Neutrophil (primary cell): Measurements from ENCODE around the gene ADAMTS8.
A peak's percentile ranks its signal among the peaks of the same experiment; 100 is the strongest.

Experiments
- H3K27ac ChIP-seq: fragments of 200-600 bp; sonication (generic); 2 replicates; pipeline ENCODE4 v1.5.1; 2016; ENCODE audit warnings: mild to moderate bottlenecking, moderate library complexity
- H3K27me3 ChIP-seq: fragments of 200-600 bp; sonication (generic); 2 replicates; pipeline ENCODE4 v1.6.0; 2016; ENCODE audit warnings: mild to moderate bottlenecking
- H3K36me3 ChIP-seq: fragments of 200-600 bp; sonication (generic); 2 replicates; pipeline ENCODE4 v1.5.1; 2017
- H3K4me1 ChIP-seq, 2 experiments: fragments of 200-600 bp in 1 of 2; sonication (generic) in 1 of 2; 1 replicate in 1 of 2; 2 replicates in 1 of 2; pipeline versions ENCODE4 v1.5.1 to v1.6.1; 2013 to 2016; ENCODE audit warnings: low read depth in 1 of 2, low read length in 1 of 2, mild to moderate bottlenecking in 1 of 2, moderate library complexity in 1 of 2; ENCODE audit not compliant: control insufficient read depth in 1 of 2, insufficient read depth in 1 of 2
- H3K4me3 ChIP-seq, 2 experiments: fragments of 200-600 bp in 1 of 2; sonication (generic) in 1 of 2; 1 replicate in 1 of 2; 2 replicates in 1 of 2; pipeline ENCODE4 v1.5.1; 2013 to 2016; ENCODE audit warnings: low read depth in 1 of 2, low read length in 1 of 2, mild to moderate bottlenecking in 1 of 2, moderate library complexity in 1 of 2
- H3K9me3 ChIP-seq: fragments of 200-600 bp; sonication (generic); 2 replicates; pipeline ENCODE4 v1.5.1; 2016
- CTCF ChIP-seq: fragments of 200-600 bp; sonication (generic); IDR thresholded peaks from 2 replicates; pipeline ENCODE4 v1.5.1; 2016; ENCODE audit warnings: antibody characterized with exemption

ADAMTS8 gene

GRCh38 chr11:130437848-130438247 lies 9.4 kb upstream of the ADAMTS8 start:
- TF ChIP-seq CTCF: no peak
- Histone ChIP-seq H3K27me3 (peaks cover 41% of the 10 kb centered on the region), H3K4me1 (peaks cover 9 to 12% of the 10 kb centered on the region in 2 experiments), H3K4me3 (no peak overlapping the region), H3K27ac (no peak overlapping the region), H3K36me3 (no peaks in the 10 kb centered on the region), H3K9me3 (no peaks in the 10 kb centered on the region)

DNA sequence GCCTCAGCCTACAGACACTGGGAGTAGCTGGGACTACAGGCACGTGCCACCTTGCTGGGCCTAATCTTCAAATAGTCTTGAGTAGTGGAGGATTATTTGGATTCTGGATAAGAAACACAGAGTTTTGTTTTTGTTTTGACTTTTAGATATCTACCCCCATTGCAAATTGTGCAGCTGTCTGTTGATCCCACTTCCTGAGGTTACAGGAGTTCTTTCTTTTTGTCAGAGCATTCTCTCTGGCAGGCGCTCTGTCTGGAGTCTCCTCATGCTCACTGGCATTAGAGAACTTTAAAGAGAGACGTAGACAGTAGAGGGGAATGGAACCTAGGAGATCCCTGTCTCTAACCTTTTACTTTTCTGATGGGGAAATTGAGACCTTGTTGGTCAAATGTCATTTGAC lies 7.8 kb upstream of the ADAMTS8 start:
- H3K27ac ChIP-seq: no peak overlapping the region
- no peak overlapping the region for H3K4me3 ChIP-seq
- H3K36me3 ChIP-seq: no peaks in the 10 kb centered on the region
- no peaks in the 10 kb centered on the region for H3K9me3 ChIP-seq
- TF ChIP-seq CTCF: no peak
- peaks cover 54% of the 10 kb centered on the region for H3K27me3 ChIP-seq
- peaks cover 9 to 12% of the 10 kb centered on the region in 2 experiments for H3K4me1 ChIP-seq

DNA sequence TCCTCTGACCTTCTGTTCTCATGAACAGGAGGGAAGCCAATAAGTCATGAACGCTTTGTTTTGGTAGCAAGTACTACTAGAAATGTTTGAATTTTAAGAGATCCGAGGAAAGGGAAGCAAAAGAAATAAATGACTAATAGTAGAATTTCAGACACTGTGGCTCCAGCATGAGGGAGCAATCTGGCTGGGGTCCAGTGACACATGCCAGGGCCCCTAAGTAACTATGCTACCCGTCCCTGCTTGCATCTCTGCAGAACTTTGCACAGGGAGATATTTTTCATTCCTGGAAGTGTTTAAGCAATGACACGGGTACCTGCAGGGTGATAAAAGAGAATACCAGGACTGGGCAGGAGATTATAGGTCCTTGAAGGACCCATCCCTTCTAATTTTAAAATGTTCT lies 7.3 kb upstream of the ADAMTS8 start:
- no peaks in the 10 kb centered on the region for H3K9me3 ChIP-seq
- peaks cover 9 to 12% of the 10 kb centered on the region in 2 experiments for H3K4me1 ChIP-seq
- TF ChIP-seq CTCF: no peak

DNA sequence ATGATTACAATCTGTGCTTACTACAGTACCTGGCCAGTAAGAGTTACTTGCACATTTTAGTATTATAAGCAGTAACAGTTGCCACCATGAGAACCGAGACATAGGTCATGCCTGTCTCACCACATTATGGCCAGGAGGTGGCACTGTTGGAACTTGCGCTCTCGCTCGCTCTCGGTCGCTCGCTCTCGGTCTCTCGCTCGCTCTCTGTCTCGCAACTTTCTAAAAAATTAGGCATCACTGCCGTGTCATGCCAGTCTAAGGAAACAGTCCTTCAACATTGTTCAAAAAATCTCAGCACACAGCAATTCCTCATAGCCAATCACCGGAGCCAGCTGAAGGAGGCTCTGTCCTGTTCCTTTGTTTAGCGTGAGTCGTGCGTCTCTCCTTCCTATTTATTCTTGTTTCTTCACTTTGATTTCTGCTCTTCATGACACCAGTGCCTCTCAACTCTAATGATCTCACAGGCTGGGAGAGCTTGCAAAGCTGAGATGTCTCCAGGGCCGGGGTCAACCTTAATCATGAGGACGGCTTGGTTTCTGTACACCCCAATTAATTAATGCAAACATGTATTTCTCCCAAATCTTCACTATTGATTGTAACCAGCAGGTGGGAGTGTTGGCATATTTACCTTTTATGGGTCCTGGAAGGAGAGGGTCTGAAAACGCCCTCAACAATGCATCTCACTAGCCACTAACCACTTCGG lies 6.3 kb upstream of the ADAMTS8 start:
- Histone ChIP-seq H3K27ac (no peak overlapping the region), H3K27me3 (peaks cover 69% of the 10 kb centered on the region), H3K4me3 (peak overlapping the region; percentile 57 to 67), H3K36me3 (no peaks in the 10 kb centered on the region), H3K9me3 (no peaks in the 10 kb centered on the region), H3K4me1 (peaks cover 9 to 12% of the 10 kb centered on the region in 2 experiments)
- TF ChIP-seq CTCF: peak; percentile 75

More for the DNA sequence above, 7.3 kb upstream of the ADAMTS8 start:
- Histone ChIP-seq H3K27ac (no peak overlapping the region), H3K36me3 (no peaks in the 10 kb centered on the region), H3K4me3 (no peak overlapping the region), H3K27me3 (peaks cover 59% of the 10 kb centered on the region)

DNA sequence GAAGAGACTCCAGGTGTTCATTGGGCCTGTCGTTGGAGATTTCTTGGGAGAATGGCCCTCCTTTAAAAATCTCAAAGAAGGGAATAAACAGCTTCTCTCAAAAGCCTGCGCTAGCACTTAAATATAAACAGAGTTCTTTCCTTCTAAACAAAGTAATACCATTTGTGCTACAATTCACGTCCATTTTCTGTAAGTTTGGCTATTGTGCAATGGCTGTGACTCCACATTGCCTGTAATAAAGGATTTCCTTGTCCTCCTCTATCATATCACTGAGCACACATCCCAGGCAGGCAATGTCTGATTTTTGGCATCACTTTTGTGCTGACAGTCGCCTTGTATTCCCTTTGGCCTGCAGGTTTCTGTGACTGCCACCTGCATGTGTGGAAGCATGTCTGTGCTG lies 4.9 kb upstream of the ADAMTS8 start:
- Histone ChIP-seq H3K36me3 (no peaks in the 10 kb centered on the region), H3K9me3 (no peaks in the 10 kb centered on the region), H3K4me3 (no peak overlapping the region), H3K4me1 (peaks cover 4 to 5% of the 10 kb centered on the region in 2 experiments), H3K27me3 (peaks cover 82% of the 10 kb centered on the region), H3K27ac (no peak overlapping the region)
- no peak for TF ChIP-seq CTCF
